Mesothelial cell of epicardium (in vitro differentiated cells): Measurements from ENCODE around the gene QARS1. TPM values are rescaled to one million over a fixed set of nuclear protein-coding genes. Genes with fewer than 3 reads are reported as not detected.

Experiments
- DNase-seq, 2 experiments: peaks; one replicate each; pipeline ENCODE4 v3.0.0; 2021; ENCODE audit warnings: low spot score in 2 of 2; ENCODE audit not compliant: unreplicated experiment in 2 of 2
- H3K27ac Mint-ChIP-seq: 2 replicates; pipeline ENCODE4 v1.8.0; 2021; ENCODE audit warnings: mixed read lengths
- H3K27me3 Mint-ChIP-seq: 2 replicates; pipeline ENCODE4 v1.8.0; 2021; ENCODE audit warnings: low read depth, mixed read lengths
- H3K36me3 Mint-ChIP-seq: 2 replicates; pipeline ENCODE4 v1.8.0; 2021; ENCODE audit warnings: mixed read lengths
- H3K4me1 Mint-ChIP-seq: 2 replicates; pipeline ENCODE4 v1.8.0; 2021; ENCODE audit warnings: mixed read lengths
- H3K4me3 Mint-ChIP-seq: 2 replicates; pipeline ENCODE4 v1.8.0; 2021; ENCODE audit warnings: mild to moderate bottlenecking, moderate library complexity, mixed read lengths
- H3K9me3 Mint-ChIP-seq: 2 replicates; pipeline ENCODE4 v1.8.0; 2021; ENCODE audit warnings: mixed read lengths
- CTCF ChIP-seq: fragments of 200-600 bp; sonication (generic); IDR thresholded peaks from one replicate; pipeline ENCODE4 v1.5.0; 2021; ENCODE audit warnings: antibody characterized with exemption; ENCODE audit not compliant: unreplicated experiment
- total RNA-seq: library from RNA; stranded (reverse); gene quantifications from 3 replicates; pipeline ENCODE4 v1.2.1, GENCODE V29; 2021

QARS1 gene
- 364 to 373 TPM (median 373 TPM) in 3 replicates for total RNA-seq

GRCh38 chr3:49104427-49105291, at the start of gene QARS1:
Gene QARS1 (minus strand): TSS chr3:49104757. CDS start chr3:49104733, 24 bp downstream.
- Mint-ChIP-seq H3K36me3 (peaks cover 19% of the 10 kb centered on the region), H3K27me3 (no peaks in the 10 kb centered on the region), H3K27ac (peak within 1 kb of the TSS; percentile 97), H3K4me3 (peak within 1 kb of the TSS; percentile 98), H3K9me3 (no peaks in the 10 kb centered on the region), H3K4me1 (peaks cover 24% of the 10 kb centered on the region)
- TF ChIP-seq CTCF: no peak
- DNase-seq: peak; percentile 86 to 95

DNA sequence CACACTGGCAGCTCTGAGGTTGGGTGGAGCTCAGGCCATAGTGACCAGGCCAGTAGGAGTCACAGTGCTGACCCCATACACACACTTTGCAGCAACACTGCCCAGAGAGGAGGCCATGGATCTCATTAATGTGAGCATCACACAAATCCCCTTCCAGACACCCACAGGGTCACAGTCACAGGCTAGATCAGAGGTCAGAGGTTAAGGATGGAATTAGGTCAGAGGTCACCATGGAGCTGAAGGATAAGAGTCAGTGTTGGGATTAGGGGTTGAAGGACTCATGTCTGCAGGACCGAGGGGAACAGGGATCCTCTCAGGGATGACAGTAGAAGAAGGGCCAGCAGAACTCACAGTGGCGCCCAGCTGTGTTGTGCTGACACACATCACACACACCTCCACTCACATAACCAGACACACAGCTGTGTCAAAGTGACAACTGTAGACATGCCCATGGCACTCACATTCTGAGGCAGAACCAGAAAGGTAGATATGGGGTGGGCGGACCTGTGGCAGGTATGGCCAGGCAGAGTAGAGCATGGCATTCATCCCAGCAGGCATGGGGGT, 48.9 kb upstream of the QARS1 start:
- TF ChIP-seq CTCF: no peak
- Mint-ChIP-seq H3K4me1 (no peaks in the 10 kb centered on the region), H3K27me3 (no peaks in the 10 kb centered on the region), H3K9me3 (no peaks in the 10 kb centered on the region), H3K27ac (no peak overlapping the region), H3K4me3 (no peak overlapping the region), H3K36me3 (no peaks in the 10 kb centered on the region)
- DNase-seq: no peak

- Mint-ChIP-seq H3K27ac (no peak overlapping the region), H3K9me3 (no peaks in the 10 kb centered on the region), H3K4me3 (no peak overlapping the region), H3K27me3 (peaks cover 2% of the 10 kb centered on the region), H3K36me3 (no peaks in the 10 kb centered on the region), H3K4me1 (no peaks in the 10 kb centered on the region)
- no peak for TF ChIP-seq CTCF
- DNase-seq: no peak
Observed at GRCh38 chr3:49151610-49152009, 47.1 kb upstream of the QARS1 start.

- TF ChIP-seq CTCF: no peak
- DNase-seq: no peak
- Mint-ChIP-seq H3K9me3 (no peaks in the 10 kb centered on the region), H3K36me3 (no peaks in the 10 kb centered on the region), H3K27ac (no peak overlapping the region), H3K4me1 (no peaks in the 10 kb centered on the region), H3K4me3 (no peak overlapping the region), H3K27me3 (peaks cover 2% of the 10 kb centered on the region)
Observed at GRCh38 chr3:49148159-49148558, 43.6 kb upstream of the QARS1 start.

DNA sequence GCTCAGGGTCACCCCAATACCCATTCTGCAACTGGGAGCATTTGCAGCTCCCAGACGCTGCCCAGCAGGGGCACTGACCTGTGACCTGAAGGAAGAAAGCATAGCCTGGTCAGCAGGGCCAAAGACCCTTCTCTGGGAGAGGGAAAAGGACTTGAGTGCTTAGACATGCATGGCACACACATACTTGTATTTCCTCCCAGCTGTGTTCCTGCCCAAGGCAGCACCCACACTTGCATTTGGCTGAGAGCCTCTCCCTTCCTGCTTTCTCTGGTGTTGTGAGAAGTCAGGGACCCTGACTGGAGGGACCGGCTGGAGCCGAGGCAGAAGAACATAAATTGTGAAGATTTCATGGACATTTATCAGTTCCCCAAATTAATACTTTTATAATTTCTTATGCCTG, 35.5 kb upstream of the QARS1 start:
- TF ChIP-seq CTCF: no peak
- Mint-ChIP-seq H3K9me3 (peaks cover 23% of the 10 kb centered on the region), H3K27ac (no peak overlapping the region), H3K4me1 (no peaks in the 10 kb centered on the region), H3K36me3 (no peaks in the 10 kb centered on the region), H3K4me3 (no peak overlapping the region), H3K27me3 (peaks cover 2% of the 10 kb centered on the region)
- DNase-seq: no peak
